NCI-H187 treated with DMSO at 0.1 percent for 48 hours (cell line): ENCODE measurements around the gene MEGF8.
"Not testable (repeated sequence)": the region's sequence is repeated elsewhere in the genome, so short reads cannot be mapped to it uniquely, and the experiment has no call there.

Experiments
- DNase-seq: peaks from one replicate; lab custom pipeline; 2025; lab: John Stamatoyannopoulos, UW

The MEGF8 gene

GRCh38 chr19:42333018-42333417 is 7.6 kb downstream of the MEGF8 start:
- no peak for DNase-seq

GRCh38 chr19:42333975-42334696 is 8.7 kb downstream of the MEGF8 start:
- no peak for DNase-seq

GRCh38 chr19:42334697-42335373 is 9.4 kb downstream of the MEGF8 start:
- no peak for DNase-seq

- DNase-seq = no peak
Observed at GRCh38 chr19:42335374-42335936, 10.0 kb downstream of the MEGF8 start.

- DNase-seq = no peak
Observed at GRCh38 chr19:42335971-42336370, 10.5 kb downstream of the MEGF8 start.

GRCh38 chr19:42339126-42339860 is 13.9 kb downstream of the MEGF8 start:
- DNase-seq = not testable (repeated sequence)

GRCh38 chr19:42339922-42340321 is 14.5 kb downstream of the MEGF8 start:
- not testable (repeated sequence) for DNase-seq

- no peak for DNase-seq
Observed at GRCh38 chr19:42343344-42344110, 18.1 kb downstream of the MEGF8 start.

GRCh38 chr19:42344336-42344893 is 19.0 kb downstream of the MEGF8 start:
- no peak for DNase-seq

- DNase-seq = no peak
Observed at GRCh38 chr19:42345191-42345812, 19.9 kb downstream of the MEGF8 start.

GRCh38 chr19:42348211-42348610 is 22.8 kb downstream of the MEGF8 start:
- no peak for DNase-seq

GRCh38 chr19:42349378-42350107 is 24.1 kb downstream of the MEGF8 start:
- DNase-seq = no peak

- DNase-seq = no peak
Observed at GRCh38 chr19:42350417-42350816, 25.0 kb downstream of the MEGF8 start.

GRCh38 chr19:42351079-42351735 is 25.8 kb downstream of the MEGF8 start:
- no peak for DNase-seq

GRCh38 chr19:42352301-42353259 is 27.1 kb downstream of the MEGF8 start:
- DNase-seq = no peak

GRCh38 chr19:42353341-42354015 is 28.0 kb downstream of the MEGF8 start:
- no peak for DNase-seq

- no peak for DNase-seq
Observed at GRCh38 chr19:42355896-42356295, 30.5 kb downstream of the MEGF8 start.

GRCh38 chr19:42356686-42357085 is 31.3 kb downstream of the MEGF8 start:
- no peak for DNase-seq
